Lower lobe of right lung (tissue), 2 donors: ENCODE results near the gene DTNB. TPM values are rescaled to one million over a fixed set of nuclear protein-coding genes. Genes with fewer than 3 reads are reported as not detected.

Experiments used
- ATAC-seq, 2 donors: fragments of 200-7000 bp; cut with Tn5 transposase; one replicate each; pipeline ENCODE4 v1.9.1; 2020 to 2022; ENCODE audit warnings: mild to moderate bottlenecking in 2 of 2, moderate library complexity in 2 of 2
- DNase-seq: peaks from one replicate; pipeline ENCODE4 v3.0.0-alpha.2; 2020
- H3K27ac ChIP-seq: fragments of 200-600 bp; one replicate; pipeline ENCODE4 v1.8.0; 2022
- H3K27me3 ChIP-seq: fragments of 200-600 bp; one replicate; pipeline ENCODE4 v1.8.0; 2022; ENCODE audit warnings: low read depth
- H3K36me3 ChIP-seq: fragments of 200-600 bp; one replicate; pipeline ENCODE4 v1.8.0; 2022; ENCODE audit warnings: mild to moderate bottlenecking
- H3K4me1 ChIP-seq: fragments of 200-600 bp; one replicate; pipeline ENCODE4 v1.8.0; 2022
- H3K4me3 ChIP-seq: fragments of 200-600 bp; one replicate; pipeline ENCODE4 v1.8.0; 2022; ENCODE audit warnings: mild to moderate bottlenecking
- H3K9me3 ChIP-seq: fragments of 200-600 bp; one replicate; pipeline ENCODE4 v1.8.0; 2022
- intact Hi-C: fragments of 100-400 bp; cut with DNase I; formaldehyde crosslinking; loops from one replicate; pipeline ENCODE4 v1.11.0; 2022
- total RNA-seq: library from RNA; stranded (reverse); fragmentation: NEBNext Ultra II Directional; extraction: Animal tissue kit (Norgen Biotek cat#: 25700); gene quantifications from one replicate; pipeline ENCODE4 v1.2.1, GENCODE V29; 2021
- TF ChIP-seq, protein P1 (sequence below): fragments of 200-600 bp; IDR thresholded peaks from one replicate; pipeline ENCODE4 v1.8.0; 2022; ENCODE audit warnings: antibody characterized with exemption, mild to moderate bottlenecking
- donor health status: DM: no; HTN: yes; CAD: no; lungs with severe emphysema.

Gene DTNB
- total RNA-seq, 1 donor from 2014 or later, result 32.9 TPM

DNA sequence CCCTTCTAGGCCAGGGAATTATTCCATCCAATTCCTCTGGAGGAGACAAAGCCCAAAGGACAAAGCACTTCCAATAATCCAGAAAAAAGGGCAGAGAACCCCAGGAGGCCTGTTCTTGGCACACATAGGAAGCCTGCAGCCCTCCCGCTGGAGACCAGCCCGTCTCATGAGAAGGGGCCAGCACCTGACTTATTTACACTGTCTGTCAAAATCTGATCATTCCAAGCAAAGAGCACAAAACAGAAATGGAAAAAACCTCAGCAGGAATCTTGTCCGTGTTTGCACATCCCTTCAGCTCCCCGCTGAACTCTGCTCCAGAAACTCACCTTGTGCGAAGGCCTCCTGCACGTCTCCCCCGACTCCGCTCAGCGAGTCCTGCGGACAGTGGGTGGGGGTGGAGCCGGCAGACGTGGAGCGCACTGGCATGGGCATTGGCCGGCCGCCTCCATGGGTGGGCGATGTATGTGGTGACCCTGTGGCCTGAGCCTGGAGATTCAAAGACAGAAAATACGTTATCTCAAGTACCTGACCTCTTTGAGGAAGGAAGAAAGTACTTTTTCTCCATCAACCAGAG lies 285.4 kb downstream of the DTNB start:
- peak in 1 of 2 donors; percentile 52 for ATAC-seq
- intact Hi-C loops, result no loop called here
- H3K27me3 ChIP-seq, result no peaks in the 10 kb centered on the region

DNA sequence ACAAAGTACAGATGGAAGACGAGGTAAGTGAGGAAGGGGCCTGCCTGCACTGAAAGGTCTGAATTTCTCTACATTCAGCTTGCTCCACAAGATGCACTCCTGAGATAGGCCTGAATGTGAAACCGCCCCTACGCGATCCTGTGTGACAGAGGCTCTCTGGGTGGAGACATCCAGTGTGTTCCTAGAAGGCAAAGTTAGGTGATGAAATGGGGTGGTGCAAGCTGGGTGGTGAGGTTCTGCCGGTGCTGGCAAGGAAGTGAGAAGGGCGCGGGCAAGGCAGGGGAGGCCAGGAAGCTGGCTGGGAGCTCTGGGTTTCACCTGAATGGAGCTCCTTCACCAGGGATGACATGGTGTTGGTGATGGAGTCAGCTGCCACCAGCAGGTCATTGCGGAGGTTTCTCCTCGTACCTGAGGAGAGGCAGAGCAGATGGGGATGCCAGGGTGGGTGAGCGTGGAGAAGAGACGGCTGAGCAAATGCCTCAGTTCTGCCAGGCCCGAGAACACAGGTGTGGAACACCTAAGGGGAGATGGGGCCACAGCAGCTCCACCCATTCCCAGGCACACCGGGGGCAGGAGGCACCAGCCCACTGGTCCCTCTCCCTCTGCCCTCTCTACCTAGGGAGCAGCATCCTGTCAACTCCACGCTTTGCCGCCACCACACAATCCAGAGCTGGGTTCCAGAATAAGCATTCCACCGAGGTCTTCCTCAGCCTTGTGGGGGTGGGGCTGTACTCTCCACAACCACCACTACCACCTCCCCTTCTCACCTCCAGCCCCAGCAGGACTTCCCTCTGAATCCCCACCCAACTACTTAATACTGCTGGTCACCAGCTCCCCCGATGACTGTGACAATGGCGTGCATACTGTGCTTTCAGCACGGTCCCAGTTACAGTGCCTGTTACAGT lies 286.2 kb downstream of the DTNB start:
- H3K4me3 ChIP-seq, result no peak overlapping the region
- intact Hi-C loops, result no loop called here
- peaks cover 4% of the 10 kb centered on the region for H3K36me3 ChIP-seq
- no peak for DNase-seq
- TF ChIP-seq, protein P1, sequence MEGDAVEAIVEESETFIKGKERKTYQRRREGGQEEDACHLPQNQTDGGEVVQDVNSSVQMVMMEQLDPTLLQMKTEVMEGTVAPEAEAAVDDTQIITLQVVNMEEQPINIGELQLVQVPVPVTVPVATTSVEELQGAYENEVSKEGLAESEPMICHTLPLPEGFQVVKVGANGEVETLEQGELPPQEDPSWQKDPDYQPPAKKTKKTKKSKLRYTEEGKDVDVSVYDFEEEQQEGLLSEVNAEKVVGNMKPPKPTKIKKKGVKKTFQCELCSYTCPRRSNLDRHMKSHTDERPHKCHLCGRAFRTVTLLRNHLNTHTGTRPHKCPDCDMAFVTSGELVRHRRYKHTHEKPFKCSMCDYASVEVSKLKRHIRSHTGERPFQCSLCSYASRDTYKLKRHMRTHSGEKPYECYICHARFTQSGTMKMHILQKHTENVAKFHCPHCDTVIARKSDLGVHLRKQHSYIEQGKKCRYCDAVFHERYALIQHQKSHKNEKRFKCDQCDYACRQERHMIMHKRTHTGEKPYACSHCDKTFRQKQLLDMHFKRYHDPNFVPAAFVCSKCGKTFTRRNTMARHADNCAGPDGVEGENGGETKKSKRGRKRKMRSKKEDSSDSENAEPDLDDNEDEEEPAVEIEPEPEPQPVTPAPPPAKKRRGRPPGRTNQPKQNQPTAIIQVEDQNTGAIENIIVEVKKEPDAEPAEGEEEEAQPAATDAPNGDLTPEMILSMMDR, result no peak
- peak; percentile 23 to 25 for ATAC-seq
- no peaks in the 10 kb centered on the region for H3K4me1 ChIP-seq
- H3K27me3 ChIP-seq, result no peaks in the 10 kb centered on the region
- no peaks in the 10 kb centered on the region for H3K9me3 ChIP-seq
- no peak overlapping the region for H3K27ac ChIP-seq

More for the DNA sequence above, 285.4 kb downstream of the DTNB start:
- H3K36me3 ChIP-seq, result peaks cover 4% of the 10 kb centered on the region
- no peak overlapping the region for H3K4me3 ChIP-seq
- DNase-seq, result no peak
- no peaks in the 10 kb centered on the region for H3K4me1 ChIP-seq
- TF ChIP-seq, protein P1, result no peak
- H3K9me3 ChIP-seq, result no peaks in the 10 kb centered on the region
- H3K27ac ChIP-seq, result no peak overlapping the region

DNA sequence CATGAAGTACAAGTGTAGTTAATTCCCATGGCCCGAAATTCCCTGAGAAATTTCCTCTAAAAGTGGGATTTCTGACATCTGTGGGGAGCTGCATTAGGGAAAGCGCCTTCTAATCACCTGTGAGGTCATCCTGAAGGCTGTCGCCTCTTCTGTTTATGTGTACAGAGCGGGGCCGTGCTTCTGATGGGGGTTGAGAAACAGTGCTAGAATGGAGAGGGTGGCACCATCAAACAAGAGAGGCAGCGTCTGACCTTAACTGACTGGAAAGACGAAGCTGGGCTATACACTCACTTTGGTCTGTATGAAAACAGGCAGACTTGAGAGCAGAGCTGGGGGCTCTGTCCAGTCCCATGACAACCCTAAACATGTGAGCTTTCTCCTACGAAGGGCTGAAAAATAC lies 287.5 kb downstream of the DTNB start:
- no peak overlapping the region for H3K4me3 ChIP-seq
- TF ChIP-seq, protein P1, result no peak
- intact Hi-C loops, result no loop called here

DNA sequence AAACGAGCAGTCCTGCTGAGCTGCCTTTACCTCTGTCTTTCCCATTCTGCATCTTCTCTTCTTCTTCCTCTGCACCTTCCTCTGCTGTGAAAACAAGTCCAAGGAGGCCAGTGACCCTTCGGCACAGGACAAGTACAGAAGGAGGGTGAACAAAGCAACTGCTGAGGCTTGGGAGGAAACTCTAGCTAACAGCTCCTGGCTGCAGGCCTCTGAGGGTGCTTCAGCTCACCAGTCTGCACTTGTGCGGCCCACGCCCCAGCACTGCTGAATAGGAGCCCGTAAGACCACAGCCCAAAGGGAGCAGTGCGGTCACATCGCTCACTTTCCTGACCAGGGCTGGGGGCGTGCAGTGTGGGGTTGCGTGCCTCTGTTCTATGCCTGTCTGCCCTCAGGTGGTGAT lies 289.6 kb downstream of the DTNB start:
- Histone ChIP-seq H3K36me3 (peaks cover 4% of the 10 kb centered on the region), H3K27ac (no peak overlapping the region), H3K4me3 (no peak overlapping the region), H3K9me3 (no peaks in the 10 kb centered on the region), H3K4me1 (no peaks in the 10 kb centered on the region), H3K27me3 (no peaks in the 10 kb centered on the region)
- TF ChIP-seq, protein P1, result no peak
- intact Hi-C loops, result no loop called here
- no peak for DNase-seq
- ATAC-seq, result no peak

More for the DNA sequence above, 287.5 kb downstream of the DTNB start:
- no peaks in the 10 kb centered on the region for H3K27me3 ChIP-seq
- no peak overlapping the region for H3K27ac ChIP-seq
- H3K9me3 ChIP-seq, result no peaks in the 10 kb centered on the region
- no peak for ATAC-seq
- no peaks in the 10 kb centered on the region for H3K4me1 ChIP-seq
- H3K36me3 ChIP-seq, result peaks cover 4% of the 10 kb centered on the region
- no peak for DNase-seq

DNA sequence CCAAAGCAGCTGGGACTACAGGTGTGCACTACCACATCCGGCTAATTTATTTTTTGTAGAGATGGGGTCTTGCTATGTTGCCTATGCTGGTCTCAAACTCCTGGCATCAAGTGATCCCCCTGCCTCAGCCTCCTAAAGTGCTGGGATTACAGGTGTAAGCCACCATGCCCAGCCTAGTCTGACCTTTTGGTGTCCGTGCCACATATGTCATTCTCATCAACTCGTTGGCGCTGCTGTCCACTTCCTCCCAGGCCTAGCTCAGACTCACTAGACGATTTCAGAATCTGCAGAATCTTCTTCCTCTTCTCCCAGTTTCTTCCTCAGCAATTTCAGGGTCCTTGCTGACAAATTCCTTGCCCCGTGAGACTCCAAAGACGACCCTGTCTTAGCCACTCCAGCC lies 291.9 kb downstream of the DTNB start:
- Histone ChIP-seq H3K4me3 (no peak overlapping the region), H3K27me3 (no peaks in the 10 kb centered on the region), H3K27ac (no peak overlapping the region), H3K9me3 (no peaks in the 10 kb centered on the region), H3K4me1 (peaks cover 16% of the 10 kb centered on the region), H3K36me3 (no peaks in the 10 kb centered on the region)
- no peak for ATAC-seq
- TF ChIP-seq, protein P1, result no peak
- intact Hi-C loops, result no loop called here
- DNase-seq, result no peak
